Activated B cell treated with CpG ODN at 0.5 μM for 24 hours (primary cell): Measurements from ENCODE around the gene PHLDB3. TPM values are rescaled to one million over a fixed set of nuclear protein-coding genes. Genes with fewer than 3 reads are reported as not detected.

ENCODE experiments used
- ATAC-seq: fragments of 200-7000 bp; cut with Tn5 transposase; one replicate; pipeline ENCODE4 v1.10.0; 2021; ENCODE audit warnings: low read depth, mild to moderate bottlenecking, moderate library complexity
- CTCF ChIA-PET: fragments of 350-600 bp; sonication (Branson Sonifier 250); formaldehyde crosslinking; loops from one replicate; lab custom pipeline; 2021; ENCODE audit warnings: antibody characterized with exemption; lab: Charles Lee
- POLR2A ChIA-PET: fragments of 350-600 bp; sonication (Branson Sonifier 250); formaldehyde crosslinking; loops from one replicate; lab custom pipeline; 2021; ENCODE audit warnings: antibody characterized with exemption; lab: Charles Lee
- DNase-seq: peaks from one replicate; pipeline ENCODE4 v3.0.0; 2022
- H3K27ac Mint-ChIP-seq: one replicate; pipeline ENCODE4 v1.8.0; 2020; ENCODE audit warnings: mixed read lengths
- H3K27me3 Mint-ChIP-seq: one replicate; pipeline ENCODE4 v1.8.0; 2021; ENCODE audit warnings: mixed read lengths
- H3K36me3 Mint-ChIP-seq: one replicate; pipeline ENCODE4 v1.8.0; 2021; ENCODE audit warnings: low read depth, mixed read lengths
- H3K4me1 Mint-ChIP-seq: one replicate; pipeline ENCODE4 v1.8.0; 2021; ENCODE audit warnings: mixed read lengths
- H3K4me3 Mint-ChIP-seq: one replicate; pipeline ENCODE4 v1.8.0; 2020; ENCODE audit warnings: mild to moderate bottlenecking, mixed read lengths
- H3K9me3 Mint-ChIP-seq: one replicate; pipeline ENCODE4 v1.8.0; 2020; ENCODE audit warnings: mixed read lengths
- CTCF ChIP-seq: fragments of 200-600 bp; IDR thresholded peaks from one replicate; pipeline ENCODE4 v1.8.0; 2022; ENCODE audit warnings: antibody characterized with exemption, mild to moderate bottlenecking
- intact Hi-C: fragments of 100-400 bp; cut with micrococcal nuclease; formaldehyde crosslinking; loops from one replicate; pipeline ENCODE4 v1.15.1; 2024
- total RNA-seq: library from RNA; stranded (reverse); gene quantifications from 2 replicates; pipeline ENCODE4 v1.2.3, GENCODE V29; 2022

The PHLDB3 gene
- total RNA-seq, 1 donor from 2014 or later: 32.2 TPM

- Mint-ChIP-seq H3K9me3 (no peaks in the 10 kb centered on the region), H3K4me3 (no peak overlapping the region), H3K36me3 (peaks cover 22% of the 10 kb centered on the region), H3K27me3 (no peaks in the 10 kb centered on the region), H3K27ac (no peak overlapping the region), H3K4me1 (peaks cover 2% of the 10 kb centered on the region)
- no peak for ATAC-seq
- no peak for TF ChIP-seq CTCF
- intact Hi-C loops: no loop called here
- ChIA-PET CTCF (interaction anchor here (0.6 to 2.3 kb wide), 2 partner anchors 8 to 285 kb away, joined by 5 to 8 read pairs; no protein-coding TSS in a partner anchor), POLR2A (no interaction called here)
- DNase-seq: no peak
These were observed 6.8 kb upstream of the PHLDB3 start for GRCh38 chr19:43511324-43511723.

- Mint-ChIP-seq H3K4me3 (no peak overlapping the region), H3K27me3 (no peaks in the 10 kb centered on the region), H3K36me3 (peaks cover 22% of the 10 kb centered on the region), H3K4me1 (peaks cover 2% of the 10 kb centered on the region), H3K9me3 (no peaks in the 10 kb centered on the region), H3K27ac (no peak overlapping the region)
- no peak for DNase-seq
- ChIA-PET POLR2A (no interaction called here), CTCF (interaction anchor here (0.6 to 2.3 kb wide), 2 partner anchors 9 to 286 kb away, joined by 5 to 8 read pairs; no protein-coding TSS in a partner anchor)
- ATAC-seq: no peak
- no peak for TF ChIP-seq CTCF
- intact Hi-C loops: no loop called here
These were observed 6.2 kb upstream of the PHLDB3 start for GRCh38 chr19:43510713-43511112.

- ATAC-seq: no peak
- no peak for TF ChIP-seq CTCF
- Mint-ChIP-seq H3K36me3 (peaks cover 29% of the 10 kb centered on the region), H3K4me3 (no peak overlapping the region), H3K27me3 (no peaks in the 10 kb centered on the region), H3K9me3 (no peaks in the 10 kb centered on the region), H3K4me1 (peaks cover 18% of the 10 kb centered on the region), H3K27ac (no peak overlapping the region)
- ChIA-PET POLR2A (no interaction called here), CTCF (no interaction called here)
- no peak for DNase-seq
- intact Hi-C loops: no loop called here
These were observed 3.3 kb upstream of the PHLDB3 start for GRCh38 chr19:43507880-43508279.

GRCh38 chr19:43506629-43507028 lies 2.1 kb upstream of the PHLDB3 start:
- Mint-ChIP-seq H3K27ac (no peak overlapping the region), H3K4me3 (no peak overlapping the region), H3K27me3 (no peaks in the 10 kb centered on the region), H3K4me1 (peaks cover 21% of the 10 kb centered on the region), H3K36me3 (peaks cover 31% of the 10 kb centered on the region), H3K9me3 (no peaks in the 10 kb centered on the region)
- intact Hi-C loops: no loop called here
- TF ChIP-seq CTCF: no peak
- CTCF ChIA-PET: interaction anchor here (0.7 kb wide), 1 partner anchor 12 kb away, joined by 3 read pairs; no protein-coding TSS in a partner anchor
- DNase-seq: no peak
- POLR2A ChIA-PET: no interaction called here
- ATAC-seq: no peak

GRCh38 chr19:43505941-43506340 lies 1.4 kb upstream of the PHLDB3 start:
- POLR2A ChIA-PET: interaction anchor here (2.9 kb wide), 1 partner anchor 42 kb away, joined by 49 read pairs; no protein-coding TSS in a partner anchor
- DNase-seq: no peak
- H3K27ac Mint-ChIP-seq: no peak overlapping the region
- no peaks in the 10 kb centered on the region for H3K9me3 Mint-ChIP-seq
- TF ChIP-seq CTCF: no peak
- ATAC-seq: no peak
- peaks cover 21% of the 10 kb centered on the region for H3K4me1 Mint-ChIP-seq
- H3K36me3 Mint-ChIP-seq: peaks cover 30% of the 10 kb centered on the region
- no peaks in the 10 kb centered on the region for H3K27me3 Mint-ChIP-seq
- CTCF ChIA-PET: interaction anchor here (2.6 kb wide), 1 partner anchor 59 kb away, joined by 14 read pairs; no protein-coding TSS in a partner anchor
- peak overlapping the region; percentile 19 for H3K4me3 Mint-ChIP-seq
- intact Hi-C loops: loop anchor here (2.0 kb wide), 2 partner anchors 13 to 21 kb away; partner anchors contain the start of gene ETHE1
